Naive thymus-derived CD4-positive, alpha-beta T cell (primary cell): ENCODE measurements around the gene STX8. TPM values are rescaled to one million over a fixed set of nuclear protein-coding genes. Genes with fewer than 3 reads are reported as not detected.

Source experiments
- ATAC-seq: fragments of 150-1000 bp; cut with Tn5 transposase; 2 replicates; pipeline ENCODE4 v1.10.0; 2021; ENCODE audit warnings: mild to moderate bottlenecking, moderate library complexity
- CTCF ChIA-PET: fragments of 350-600 bp; sonication (Branson Sonifier 250); formaldehyde crosslinking; loops from one replicate; lab custom pipeline; 2021; ENCODE audit warnings: antibody characterized with exemption; lab: Charles Lee
- POLR2A ChIA-PET: fragments of 350-600 bp; sonication (Branson Sonifier 250); formaldehyde crosslinking; loops from one replicate; lab custom pipeline; 2021; ENCODE audit warnings: antibody characterized with exemption, inconsistent platforms; lab: Charles Lee
- DNase-seq, 9 donors: peaks; one replicate each; pipeline versions ENCODE4 v3.0.0 to v3.0.0-alpha.2; 2020 to 2022; ENCODE audit warnings: mixed read lengths in 1 of 9
- H3K27ac ChIP-seq: one replicate; pipeline ENCODE4 v1.7.0; 2013; ENCODE audit warnings: mild to moderate bottlenecking, low read depth, low read length, moderate library complexity
- H3K27me3 ChIP-seq, 2 donors: one replicate each; pipeline ENCODE4 v1.7.0; 2013; ENCODE audit warnings: low read length in 2 of 2, mild to moderate bottlenecking in 2 of 2, moderate library complexity in 2 of 2; ENCODE audit not compliant: control insufficient read depth in 2 of 2, insufficient read depth in 2 of 2
- H3K36me3 ChIP-seq, 3 experiments: 1 replicate in 2 of 3; 2 replicates in 1 of 3; pipeline ENCODE4 v1.7.0; 2013; ENCODE audit warnings: low read length in 3 of 3, mild to moderate bottlenecking in 3 of 3, moderate library complexity in 1 of 3; ENCODE audit not compliant: insufficient read depth in 3 of 3, control insufficient read depth in 2 of 3
- H3K4me1 ChIP-seq, 2 donors: one replicate each; pipeline ENCODE4 v1.7.0; 2013; ENCODE audit warnings: low read length in 2 of 2, mild to moderate bottlenecking in 2 of 2, moderate library complexity in 1 of 2; ENCODE audit not compliant: control insufficient read depth in 2 of 2, insufficient read depth in 2 of 2
- H3K4me3 ChIP-seq: 2 replicates; pipeline ENCODE4 v1.7.0; 2013; ENCODE audit warnings: mild to moderate bottlenecking, low read length
- H3K9me3 ChIP-seq, 3 experiments: 1 replicate in 2 of 3; 2 replicates in 1 of 3; pipeline ENCODE4 v1.7.0; 2013; ENCODE audit warnings: low read length in 3 of 3; ENCODE audit not compliant: control insufficient read depth in 2 of 3
- H3K27ac Mint-ChIP-seq, 9 donors: one replicate each; pipeline ENCODE4 v1.8.0; 2020 to 2022; ENCODE audit warnings: mixed read lengths in 9 of 9, mild to moderate bottlenecking in 8 of 9, moderate library complexity in 5 of 9, inconsistent platforms in 2 of 9
- H3K27me3 Mint-ChIP-seq, 5 donors: one replicate each; pipeline ENCODE4 v1.8.0; 2021 to 2022; ENCODE audit warnings: mixed read lengths in 5 of 5, mild to moderate bottlenecking in 1 of 5
- H3K36me3 Mint-ChIP-seq, 5 donors: one replicate each; pipeline ENCODE4 v1.8.0; 2020 to 2022; ENCODE audit warnings: mixed read lengths in 5 of 5, mild to moderate bottlenecking in 3 of 5, inconsistent platforms in 1 of 5
- H3K4me1 Mint-ChIP-seq, 7 donors: one replicate each; pipeline ENCODE4 v1.8.0; 2020 to 2022; ENCODE audit warnings: mixed read lengths in 7 of 7, mild to moderate bottlenecking in 3 of 7, inconsistent platforms in 1 of 7
- H3K4me3 Mint-ChIP-seq, 10 donors: one replicate each; pipeline ENCODE4 v1.8.0; 2020 to 2022; ENCODE audit warnings: mild to moderate bottlenecking in 10 of 10, mixed read lengths in 10 of 10, moderate library complexity in 6 of 10, inconsistent platforms in 2 of 10
- H3K9me3 Mint-ChIP-seq, 11 donors: one replicate each; pipeline ENCODE4 v1.8.0; 2020 to 2022; ENCODE audit warnings: mixed read lengths in 11 of 11, mild to moderate bottlenecking in 4 of 11, inconsistent platforms in 1 of 11, moderate library complexity in 1 of 11
- intact Hi-C, 2 donors: fragments of 100-400 bp; cut with micrococcal nuclease; formaldehyde crosslinking; loops; one replicate each; pipeline ENCODE4 v1.15.1; 2023
- polyA plus RNA-seq, 2 donors: library from polyadenylated mRNA; unstranded; fragments of 300-500 nt; fragmentation: Illumina TruSeq; gene quantifications; one replicate each; pipeline ENCODE4 v1.2.3, GENCODE V29; 2021
- total RNA-seq, 6 experiments: library from RNA in 5 of 6; stranded (reverse) in 5 of 6; gene quantifications; 1 replicate in 5 of 6; 2 replicates in 1 of 6; pipeline ENCODE4 v1.2.3 and lab custom pipeline; 2021 to 2026

The STX8 gene
- total and polyA plus RNA-seq, 7 experiments from 2014 or later, result 45.1 to 116 (median 67.5) TPM

DNA sequence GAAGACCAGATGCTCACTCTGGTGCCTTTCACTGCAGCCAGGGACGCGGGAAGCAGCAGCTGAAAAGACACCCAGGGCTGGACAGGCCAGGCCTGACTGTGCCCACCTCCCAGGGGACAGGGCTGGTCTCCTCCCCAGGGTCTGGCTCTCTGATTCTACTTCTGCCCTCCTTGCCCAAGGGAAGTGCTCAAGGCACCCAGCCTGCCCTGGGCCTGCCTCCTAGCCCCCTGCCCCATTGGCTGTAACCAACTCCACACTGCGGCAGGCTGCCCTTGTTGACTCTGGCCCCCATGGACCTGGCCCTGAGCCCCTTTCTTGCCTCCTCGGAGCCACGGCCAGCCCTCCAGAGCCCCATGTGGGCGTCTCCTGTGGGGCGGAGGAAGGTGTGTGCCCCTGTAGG lies 341.9 kb downstream of the STX8 start:
- CTCF ChIA-PET, result no interaction called here
- peaks cover 0 to 5% (median 0%) of the 10 kb centered on the region in 5 donors for H3K27me3 Mint-ChIP-seq
- no peak overlapping the region for H3K4me3 Mint-ChIP-seq
- peaks cover 0 to under 1% of the 10 kb centered on the region in 2 donors for H3K4me1 ChIP-seq
- H3K36me3 Mint-ChIP-seq, result no peaks in the 10 kb centered on the region
- H3K27ac Mint-ChIP-seq, result no peak overlapping the region
- H3K36me3 ChIP-seq, result no peaks in the 10 kb centered on the region
- no peak overlapping the region for H3K27ac ChIP-seq
- peaks cover 0 to 3% (median 2%) of the 10 kb centered on the region in 7 donors for H3K4me1 Mint-ChIP-seq
- no peaks in the 10 kb centered on the region for H3K27me3 ChIP-seq
- DNase-seq, result no peak
- POLR2A ChIA-PET, result interaction anchor here (0.5 kb wide), 1 partner anchor 797 kb away, joined by 3 read pairs; no protein-coding TSS in a partner anchor
- peaks cover 0 to 4% (median 0%) of the 10 kb centered on the region in 11 donors for H3K9me3 Mint-ChIP-seq
- H3K4me3 ChIP-seq, result no peak overlapping the region
- H3K9me3 ChIP-seq, result no peaks in the 10 kb centered on the region
- no peak for ATAC-seq
- intact Hi-C loops, result no loop called here

DNA sequence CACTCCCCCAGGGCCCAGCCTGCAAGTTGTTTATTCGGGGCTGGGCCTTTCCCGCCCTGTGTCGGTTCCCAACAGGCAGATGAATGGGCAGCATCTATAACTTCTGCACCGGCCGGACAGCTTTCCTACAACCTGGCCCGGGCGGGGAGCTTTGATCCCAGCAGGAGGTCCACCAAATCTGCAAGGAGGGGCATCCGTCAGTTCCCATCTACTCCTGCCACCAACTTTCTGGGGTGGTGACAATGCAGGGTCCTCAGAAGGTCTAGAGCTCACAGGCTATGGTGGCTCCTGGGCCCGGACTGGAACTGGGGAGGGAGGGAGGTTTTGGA lies 342.4 kb downstream of the STX8 start:
- no peak overlapping the region for H3K27ac ChIP-seq
- no peaks in the 10 kb centered on the region for H3K36me3 ChIP-seq
- POLR2A ChIA-PET, result interaction anchor here (0.5 kb wide), 1 partner anchor 796 kb away, joined by 3 read pairs; no protein-coding TSS in a partner anchor
- H3K27me3 Mint-ChIP-seq, result peaks cover 0 to 5% (median 0%) of the 10 kb centered on the region in 5 donors
- H3K4me1 Mint-ChIP-seq, result no peaks in the 10 kb centered on the region
- ATAC-seq (no peak), DNase-seq (no peak)
- H3K4me3 Mint-ChIP-seq, result no peak overlapping the region
- no peaks in the 10 kb centered on the region for H3K4me1 ChIP-seq
- H3K36me3 Mint-ChIP-seq, result no peaks in the 10 kb centered on the region
- H3K27me3 ChIP-seq, result no peaks in the 10 kb centered on the region
- peaks cover 0 to 4% (median 0%) of the 10 kb centered on the region in 11 donors for H3K9me3 Mint-ChIP-seq
- intact Hi-C loops, result no loop called here
- H3K27ac Mint-ChIP-seq, result no peak overlapping the region
- H3K4me3 ChIP-seq, result no peak overlapping the region
- CTCF ChIA-PET, result no interaction called here
- no peaks in the 10 kb centered on the region for H3K9me3 ChIP-seq

DNA sequence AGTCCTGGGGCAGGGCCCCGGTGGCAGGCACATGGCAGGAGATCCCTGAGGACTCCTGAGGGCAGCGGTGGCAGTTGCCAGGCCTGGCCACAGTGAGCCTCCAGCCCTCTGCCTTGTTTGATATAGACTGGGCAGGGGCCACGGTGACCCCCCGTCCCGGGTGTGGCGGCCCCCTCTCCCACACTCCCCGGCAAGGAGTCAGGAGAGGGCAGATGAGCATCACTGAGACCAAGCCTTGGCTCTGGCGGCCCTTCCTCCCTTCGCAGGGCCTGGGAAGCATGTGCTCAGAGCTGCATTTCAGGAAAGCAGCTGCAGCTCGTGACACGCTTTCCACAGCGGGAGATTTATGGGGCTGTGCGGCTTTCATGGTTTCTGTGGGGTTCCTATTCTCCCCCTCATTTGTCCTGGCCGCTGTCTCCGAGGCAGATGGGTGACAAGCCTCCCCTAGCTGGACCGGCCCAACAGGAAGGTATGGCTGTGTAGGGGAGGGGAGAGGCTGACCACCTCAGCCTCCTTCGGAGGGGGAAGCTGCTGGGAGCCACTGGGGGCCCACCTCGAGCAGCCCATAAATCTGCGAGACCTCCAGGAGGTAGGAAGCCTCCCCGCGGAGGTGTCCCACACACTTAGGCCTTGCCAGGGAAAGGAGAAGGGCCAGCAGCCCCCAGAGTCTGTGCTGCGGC lies 342.9 kb downstream of the STX8 start:
- intact Hi-C loops, result no loop called here
- H3K27ac ChIP-seq, result no peak overlapping the region
- no peak overlapping the region for H3K4me3 ChIP-seq
- Mint-ChIP-seq H3K27ac (no peak overlapping the region), H3K4me1 (no peaks in the 10 kb centered on the region), H3K9me3 (peaks cover 0 to 4% (median 0%) of the 10 kb centered on the region in 11 donors), H3K4me3 (no peak overlapping the region), H3K27me3 (peaks cover 0 to 5% (median 0%) of the 10 kb centered on the region in 5 donors), H3K36me3 (no peaks in the 10 kb centered on the region)
- H3K27me3 ChIP-seq, result no peaks in the 10 kb centered on the region
- ATAC-seq (no peak), DNase-seq (no peak)
- ChIA-PET POLR2A (no interaction called here), CTCF (no interaction called here)
- no peaks in the 10 kb centered on the region for H3K9me3 ChIP-seq
- H3K36me3 ChIP-seq, result no peaks in the 10 kb centered on the region
- no peaks in the 10 kb centered on the region for H3K4me1 ChIP-seq

DNA sequence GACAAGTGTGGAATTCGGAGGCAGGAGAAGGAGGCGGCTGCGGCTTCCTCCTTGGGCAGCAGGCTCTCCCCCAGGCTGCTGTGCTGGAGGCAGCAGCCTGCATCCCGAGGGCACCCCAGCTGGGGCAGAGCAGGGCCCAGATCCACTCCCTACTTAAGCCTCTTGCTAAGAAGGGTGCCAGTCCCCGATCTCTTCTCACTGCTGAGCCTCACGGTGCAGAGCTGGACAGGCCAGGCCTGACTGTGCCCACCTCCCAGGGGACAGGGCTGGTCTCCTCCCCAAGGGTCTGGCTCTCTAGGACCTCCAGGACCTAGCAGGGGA lies 343.5 kb downstream of the STX8 start:
- ATAC-seq (no peak), DNase-seq (no peak)
- Mint-ChIP-seq H3K27me3 (peaks cover 0 to 5% (median 0%) of the 10 kb centered on the region in 5 donors), H3K27ac (no peak overlapping the region), H3K4me1 (no peaks in the 10 kb centered on the region), H3K36me3 (no peaks in the 10 kb centered on the region), H3K9me3 (peaks cover 0 to 4% (median 0%) of the 10 kb centered on the region in 11 donors), H3K4me3 (no peak overlapping the region)
- no peaks in the 10 kb centered on the region for H3K27me3 ChIP-seq
- H3K27ac ChIP-seq, result no peak overlapping the region
- peaks cover 0 to under 1% of the 10 kb centered on the region in 2 donors for H3K4me1 ChIP-seq
- ChIA-PET CTCF (no interaction called here), POLR2A (no interaction called here)
- intact Hi-C loops, result no loop called here
- no peak overlapping the region for H3K4me3 ChIP-seq
- H3K36me3 ChIP-seq, result no peaks in the 10 kb centered on the region
- H3K9me3 ChIP-seq, result no peaks in the 10 kb centered on the region

DNA sequence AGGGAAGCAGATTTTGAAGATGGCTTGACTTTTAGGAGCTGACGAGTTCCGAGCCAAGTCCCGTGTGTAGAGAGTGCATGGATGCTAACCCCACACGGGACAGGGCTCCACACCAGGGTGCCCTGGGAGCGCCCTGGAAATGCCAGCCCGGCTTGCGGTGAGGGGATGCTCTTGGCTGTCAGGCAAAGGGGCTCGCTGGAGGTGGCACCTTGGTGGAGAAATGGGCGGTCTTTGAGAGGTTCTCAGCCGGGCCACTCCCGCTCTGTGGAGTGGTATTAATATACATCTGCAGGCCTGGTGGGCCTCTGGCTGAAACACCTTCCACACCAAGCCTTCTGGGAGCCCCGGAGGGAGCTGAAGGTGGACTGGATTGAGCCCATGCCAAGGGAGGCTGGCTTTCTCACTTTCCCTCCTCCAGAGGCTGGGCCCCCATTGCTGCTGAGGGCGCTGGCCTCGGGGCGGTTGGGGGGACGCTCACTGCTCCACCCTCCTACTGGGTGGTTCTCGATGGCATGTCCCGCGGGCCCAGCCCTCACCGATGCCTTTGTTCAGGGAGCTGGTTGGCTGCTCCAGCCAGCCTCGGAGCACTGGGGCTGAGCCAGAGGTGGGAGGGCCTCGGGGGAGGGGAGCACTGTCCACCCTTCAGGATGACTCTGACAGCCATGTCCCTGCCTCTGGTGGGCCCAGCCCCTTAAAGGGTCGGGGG lies 344.0 kb downstream of the STX8 start:
- intact Hi-C loops, result no loop called here
- Mint-ChIP-seq H3K27ac (no peak overlapping the region), H3K4me3 (no peak overlapping the region), H3K9me3 (peaks cover 0 to 4% (median 0%) of the 10 kb centered on the region in 11 donors), H3K36me3 (no peaks in the 10 kb centered on the region), H3K27me3 (peaks cover 0 to 5% (median 0%) of the 10 kb centered on the region in 5 donors), H3K4me1 (no peaks in the 10 kb centered on the region)
- ATAC-seq, result no peak
- no peak overlapping the region for H3K27ac ChIP-seq
- H3K4me1 ChIP-seq, result peaks cover 0 to 5% of the 10 kb centered on the region in 2 donors
- no peaks in the 10 kb centered on the region for H3K36me3 ChIP-seq
- DNase-seq, result no peak
- POLR2A ChIA-PET, result no interaction called here
- no peaks in the 10 kb centered on the region for H3K27me3 ChIP-seq
- CTCF ChIA-PET, result no interaction called here
- H3K4me3 ChIP-seq, result no peak overlapping the region
- no peaks in the 10 kb centered on the region for H3K9me3 ChIP-seq

DNA sequence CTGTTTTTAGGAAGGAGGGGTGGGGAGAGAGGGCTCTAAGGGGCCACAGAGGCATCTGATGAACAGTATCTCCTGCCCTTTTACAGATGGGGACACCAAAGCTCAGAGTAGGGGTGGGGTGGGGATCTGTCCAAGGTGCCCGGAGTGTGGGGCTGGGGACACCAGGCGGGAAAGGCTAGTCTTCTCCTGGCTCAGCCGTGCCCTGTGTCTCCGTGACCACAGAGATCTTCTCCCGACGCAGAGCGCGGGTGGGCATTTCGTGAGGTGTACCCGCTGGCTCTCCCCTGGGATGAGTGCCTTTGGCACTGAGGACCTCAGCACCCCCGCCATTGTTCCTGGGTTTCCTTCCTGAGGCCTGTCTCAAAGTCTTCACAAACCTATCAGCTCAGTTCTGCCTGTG lies 344.8 kb downstream of the STX8 start:
- no peaks in the 10 kb centered on the region for H3K4me1 Mint-ChIP-seq
- ATAC-seq, result no peak
- H3K9me3 ChIP-seq, result no peaks in the 10 kb centered on the region
- intact Hi-C loops, result no loop called here
- H3K4me1 ChIP-seq, result peaks cover 0 to 11% of the 10 kb centered on the region in 2 donors
- peaks cover 0 to 5% (median 0%) of the 10 kb centered on the region in 5 donors for H3K27me3 Mint-ChIP-seq
- no peak for DNase-seq
- H3K9me3 Mint-ChIP-seq, result peaks cover 0 to 3% (median 0%) of the 10 kb centered on the region in 11 donors
- no peaks in the 10 kb centered on the region for H3K27me3 ChIP-seq
- CTCF ChIA-PET, result no interaction called here
- H3K27ac Mint-ChIP-seq, result no peak overlapping the region
- H3K4me3 ChIP-seq, result no peak overlapping the region
- POLR2A ChIA-PET, result no interaction called here
- H3K36me3 Mint-ChIP-seq, result no peaks in the 10 kb centered on the region
- H3K27ac ChIP-seq, result no peak overlapping the region
- H3K4me3 Mint-ChIP-seq, result no peak overlapping the region
- no peaks in the 10 kb centered on the region for H3K36me3 ChIP-seq

DNA sequence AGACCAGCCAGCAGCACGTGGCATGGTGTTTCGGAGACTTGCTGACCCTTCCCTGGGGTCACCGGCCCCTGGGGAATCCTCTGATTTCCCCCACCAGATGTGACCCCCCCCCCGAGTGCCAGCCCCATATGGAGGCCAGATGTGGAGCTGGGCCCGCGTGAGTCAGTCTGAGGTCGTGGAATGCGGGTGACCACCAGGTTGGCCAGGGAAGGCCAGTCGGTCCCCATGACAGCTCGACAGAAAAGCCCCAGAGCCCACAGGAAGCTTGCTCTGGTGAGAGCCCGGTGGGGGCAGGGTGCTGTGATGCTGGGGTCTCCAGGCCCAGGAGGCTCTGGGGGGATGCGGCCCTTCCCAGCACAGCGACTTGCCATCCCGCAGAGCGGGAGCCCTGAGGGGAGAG lies 345.3 kb downstream of the STX8 start:
- no peak overlapping the region for H3K27ac Mint-ChIP-seq

More for the DNA sequence above, 345.3 kb downstream of the STX8 start:
- Mint-ChIP-seq H3K9me3 (no peaks in the 10 kb centered on the region), H3K4me1 (no peaks in the 10 kb centered on the region), H3K36me3 (no peaks in the 10 kb centered on the region), H3K4me3 (no peak overlapping the region), H3K27me3 (peaks cover 0 to 5% (median 0%) of the 10 kb centered on the region in 5 donors)
- Histone ChIP-seq H3K4me1 (peaks cover 0 to 11% of the 10 kb centered on the region in 2 donors), H3K9me3 (no peaks in the 10 kb centered on the region), H3K4me3 (no peak overlapping the region), H3K27me3 (no peaks in the 10 kb centered on the region), H3K27ac (no peak overlapping the region), H3K36me3 (no peaks in the 10 kb centered on the region)
- no peak for ATAC-seq
- ChIA-PET POLR2A (no interaction called here), CTCF (no interaction called here)
- no peak for DNase-seq
- intact Hi-C loops, result no loop called here
